Astrocyte (in vitro differentiated cells and primary cell): ENCODE measurements around the gene ZBTB44.

ENCODE experiments used
- CTCF ChIP-seq: IDR thresholded peaks from 2 replicates; pipeline ENCODE4 v1.5.1; 2011; ENCODE audit warnings: low read depth, mild to moderate bottlenecking, inconsistent platforms, low read length, moderate library complexity; ENCODE audit not compliant: insufficient read depth
- EZH2 ChIP-seq: IDR thresholded peaks from 2 replicates; pipeline ENCODE4 v1.6.1; 2012; ENCODE audit warnings: mild to moderate bottlenecking, low read length, inconsistent platforms; ENCODE audit not compliant: insufficient read depth

GRCh38 chr11:130234315-130234714 is 80.4 kb downstream of the ZBTB44 start:
- no peak for TF ChIP-seq CTCF
- no peak for TF ChIP-seq EZH2
